ENCODE measurements around the gene PTMS. TPM values are rescaled to one million over a fixed set of nuclear protein-coding genes. Genes with fewer than 3 reads are reported as not detected.

The PTMS gene
- total and polyA plus RNA-seq, 2 donors from 2014 or later = 269 to 590 TPM

- FAIRE-seq = no peak
- H3K4me3 ChIP-seq (ENCODE audit: low read length in 3 of 3) = no peak overlapping the region
- H3K9me3 ChIP-seq (ENCODE audit: control insufficient read depth in 2 of 3, insufficient read depth in 1 of 3, low read length in 3 of 3) = no peaks in the 10 kb centered on the region
- no peaks in the 10 kb centered on the region for H3K4me1 ChIP-seq (ENCODE audit: control insufficient read depth in 2 of 3, insufficient read depth in 2 of 3, low read depth in 1 of 3, low read length in 3 of 3)
- no peaks in the 10 kb centered on the region for H3K27me3 ChIP-seq (ENCODE audit: control insufficient read depth, insufficient read depth, low read length)
- no peaks in the 10 kb centered on the region for H3K36me3 ChIP-seq (ENCODE audit: control insufficient read depth in 2 of 3, insufficient read depth in 3 of 3, low read length in 3 of 3)
- H3K27ac ChIP-seq (ENCODE audit: low read depth in 2 of 2, low read length in 2 of 2) = no peak overlapping the region
- TF ChIP-seq, protein P1, sequence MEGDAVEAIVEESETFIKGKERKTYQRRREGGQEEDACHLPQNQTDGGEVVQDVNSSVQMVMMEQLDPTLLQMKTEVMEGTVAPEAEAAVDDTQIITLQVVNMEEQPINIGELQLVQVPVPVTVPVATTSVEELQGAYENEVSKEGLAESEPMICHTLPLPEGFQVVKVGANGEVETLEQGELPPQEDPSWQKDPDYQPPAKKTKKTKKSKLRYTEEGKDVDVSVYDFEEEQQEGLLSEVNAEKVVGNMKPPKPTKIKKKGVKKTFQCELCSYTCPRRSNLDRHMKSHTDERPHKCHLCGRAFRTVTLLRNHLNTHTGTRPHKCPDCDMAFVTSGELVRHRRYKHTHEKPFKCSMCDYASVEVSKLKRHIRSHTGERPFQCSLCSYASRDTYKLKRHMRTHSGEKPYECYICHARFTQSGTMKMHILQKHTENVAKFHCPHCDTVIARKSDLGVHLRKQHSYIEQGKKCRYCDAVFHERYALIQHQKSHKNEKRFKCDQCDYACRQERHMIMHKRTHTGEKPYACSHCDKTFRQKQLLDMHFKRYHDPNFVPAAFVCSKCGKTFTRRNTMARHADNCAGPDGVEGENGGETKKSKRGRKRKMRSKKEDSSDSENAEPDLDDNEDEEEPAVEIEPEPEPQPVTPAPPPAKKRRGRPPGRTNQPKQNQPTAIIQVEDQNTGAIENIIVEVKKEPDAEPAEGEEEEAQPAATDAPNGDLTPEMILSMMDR (IDR thresholded peaks at IDR 0.05; ENCODE audit: borderline replicate concordance, extremely low read depth, insufficient read depth) = no peak
- no peak overlapping the region for H3K9ac ChIP-seq (ENCODE audit: low read length in 3 of 3)
- DNase-seq = no peak
- intact Hi-C loops (cut with DNase I) = no loop called here
These were observed 28.9 kb downstream of the PTMS start for GRCh38 chr12:6795088-6795487.

DNA sequence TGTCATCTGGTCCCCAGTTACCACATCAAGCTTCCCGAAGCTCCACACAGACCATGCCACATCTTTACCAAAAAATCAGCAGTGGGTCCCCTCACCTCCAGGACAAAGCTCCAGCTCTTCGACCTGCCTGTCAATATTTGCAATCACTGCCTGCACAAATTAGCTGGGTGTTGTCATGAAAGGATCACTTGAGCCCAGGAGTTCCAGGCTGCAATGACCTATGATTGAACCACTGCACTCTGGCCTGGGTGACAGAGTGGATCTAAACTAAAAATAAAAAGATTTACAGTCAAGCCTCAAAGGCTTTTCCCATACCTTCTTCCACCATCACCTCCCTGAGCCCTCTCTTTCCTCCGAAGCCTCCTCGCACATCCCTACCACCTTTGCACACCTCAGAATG is 30.4 kb downstream of the PTMS start:
- no peak overlapping the region for H3K9ac ChIP-seq (ENCODE audit: low read length in 3 of 3)
- H3K27ac ChIP-seq (ENCODE audit: low read depth in 2 of 2, low read length in 2 of 2) = no peak overlapping the region
- no peaks in the 10 kb centered on the region for H3K27me3 ChIP-seq (ENCODE audit: control insufficient read depth, insufficient read depth, low read length)
- FAIRE-seq (no peak), DNase-seq (no peak)
- intact Hi-C loops (cut with DNase I) = no loop called here
- H3K4me3 ChIP-seq (ENCODE audit: low read length in 3 of 3) = no peak overlapping the region
- TF ChIP-seq, protein P1 (IDR thresholded peaks at IDR 0.05; ENCODE audit: borderline replicate concordance, extremely low read depth, insufficient read depth) = no peak
- no peaks in the 10 kb centered on the region for H3K4me1 ChIP-seq (ENCODE audit: control insufficient read depth in 2 of 3, insufficient read depth in 2 of 3, low read depth in 1 of 3, low read length in 3 of 3)
- H3K9me3 ChIP-seq (ENCODE audit: control insufficient read depth in 2 of 3, insufficient read depth in 1 of 3, low read length in 3 of 3) = no peaks in the 10 kb centered on the region
- no peaks in the 10 kb centered on the region for H3K36me3 ChIP-seq (ENCODE audit: control insufficient read depth in 2 of 3, insufficient read depth in 3 of 3, low read length in 3 of 3)

GRCh38 chr12:6799147-6799546 is 33.0 kb downstream of the PTMS start:
- TF ChIP-seq, protein P1 (IDR thresholded peaks at IDR 0.05; ENCODE audit: borderline replicate concordance, extremely low read depth, insufficient read depth) = no peak
- FAIRE-seq = no peak
- no peaks in the 10 kb centered on the region for H3K36me3 ChIP-seq (ENCODE audit: control insufficient read depth in 2 of 3, insufficient read depth in 3 of 3, low read length in 3 of 3)
- intact Hi-C loops (cut with DNase I) = no loop called here
- H3K9ac ChIP-seq (ENCODE audit: low read length in 3 of 3) = no peak overlapping the region
- no peak overlapping the region for H3K4me3 ChIP-seq (ENCODE audit: low read length in 3 of 3)
- no peaks in the 10 kb centered on the region for H3K9me3 ChIP-seq (ENCODE audit: control insufficient read depth in 2 of 3, insufficient read depth in 1 of 3, low read length in 3 of 3)
- H3K27me3 ChIP-seq (ENCODE audit: control insufficient read depth, insufficient read depth, low read length) = no peaks in the 10 kb centered on the region
- no peaks in the 10 kb centered on the region for H3K4me1 ChIP-seq (ENCODE audit: control insufficient read depth in 2 of 3, insufficient read depth in 2 of 3, low read depth in 1 of 3, low read length in 3 of 3)
- no peak overlapping the region for H3K27ac ChIP-seq (ENCODE audit: low read depth in 2 of 2, low read length in 2 of 2)
- DNase-seq = no peak

DNA sequence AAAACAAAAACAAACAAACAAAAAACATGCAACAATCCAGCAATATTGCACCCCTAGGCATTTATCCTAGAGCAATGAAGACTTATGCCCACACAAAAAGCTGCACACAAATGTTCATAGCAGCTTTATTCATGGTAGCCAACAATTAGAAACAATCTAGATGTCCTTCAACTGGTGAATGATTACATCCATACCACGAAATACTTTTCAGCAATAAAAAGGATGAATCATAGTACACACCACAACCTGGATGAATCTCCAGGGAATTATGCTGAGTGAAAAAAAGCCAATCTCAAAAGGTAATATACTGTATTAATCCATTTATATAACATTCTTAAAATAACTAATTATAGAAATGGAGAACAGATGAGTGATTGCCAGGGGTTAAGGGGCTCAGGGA is 41.0 kb downstream of the PTMS start:
- intact Hi-C loops (cut with DNase I) = no loop called here
- no peak overlapping the region for H3K27ac ChIP-seq (ENCODE audit: low read depth in 2 of 2, low read length in 2 of 2)
- DNase-seq (no peak), FAIRE-seq (no peak)
- TF ChIP-seq, protein P1 (IDR thresholded peaks at IDR 0.05; ENCODE audit: borderline replicate concordance, extremely low read depth, insufficient read depth) = no peak
- H3K4me1 ChIP-seq (ENCODE audit: control insufficient read depth in 2 of 3, insufficient read depth in 2 of 3, low read depth in 1 of 3, low read length in 3 of 3) = no peaks in the 10 kb centered on the region
- no peaks in the 10 kb centered on the region for H3K27me3 ChIP-seq (ENCODE audit: control insufficient read depth, insufficient read depth, low read length)
- H3K9ac ChIP-seq (ENCODE audit: low read length in 3 of 3) = no peak overlapping the region
- H3K36me3 ChIP-seq (ENCODE audit: control insufficient read depth in 2 of 3, insufficient read depth in 3 of 3, low read length in 3 of 3) = no peaks in the 10 kb centered on the region
- no peak overlapping the region for H3K4me3 ChIP-seq (ENCODE audit: low read length in 3 of 3)
- no peaks in the 10 kb centered on the region for H3K9me3 ChIP-seq (ENCODE audit: control insufficient read depth in 2 of 3, insufficient read depth in 1 of 3, low read length in 3 of 3)

Measured in kidney (tissue), 14 donors.